IgD-negative memory B cell (primary cell): Measurements from ENCODE around the gene KCNQ2. TPM values are rescaled to one million over a fixed set of nuclear protein-coding genes. Genes with fewer than 3 reads are reported as not detected.
A peak's percentile ranks its signal among the peaks of the same experiment; 100 is the strongest.

Experiments
- H3K27ac Mint-ChIP-seq, 3 donors: one replicate each; pipeline ENCODE4 v1.8.0; 2020 to 2022; ENCODE audit warnings: mild to moderate bottlenecking in 3 of 3, mixed read lengths in 3 of 3, moderate library complexity in 1 of 3
- H3K27me3 Mint-ChIP-seq: one replicate; pipeline ENCODE4 v1.8.0; 2021; ENCODE audit warnings: mixed read lengths
- H3K36me3 Mint-ChIP-seq: one replicate; pipeline ENCODE4 v1.8.0; 2020; ENCODE audit warnings: mild to moderate bottlenecking, mixed read lengths
- H3K4me1 Mint-ChIP-seq, 3 donors: one replicate each; pipeline ENCODE4 v1.8.0; 2020 to 2022; ENCODE audit warnings: mixed read lengths in 3 of 3, mild to moderate bottlenecking in 1 of 3
- H3K4me3 Mint-ChIP-seq, 4 donors: one replicate each; pipeline ENCODE4 v1.8.0; 2020 to 2022; ENCODE audit warnings: mild to moderate bottlenecking in 4 of 4, mixed read lengths in 4 of 4, moderate library complexity in 3 of 4
- H3K9me3 Mint-ChIP-seq, 3 donors: one replicate each; pipeline ENCODE4 v1.8.0; 2020 to 2021; ENCODE audit warnings: mixed read lengths in 3 of 3, mild to moderate bottlenecking in 1 of 3
- polyA plus RNA-seq: library from polyadenylated mRNA; unstranded; fragments of 300-500 nt; fragmentation: Illumina TruSeq; gene quantifications from one replicate; pipeline ENCODE4 v1.2.3, GENCODE V29; 2021

Gene KCNQ2
- polyA plus RNA-seq, 1 donor from 2014 or later = 0.29 TPM

DNA sequence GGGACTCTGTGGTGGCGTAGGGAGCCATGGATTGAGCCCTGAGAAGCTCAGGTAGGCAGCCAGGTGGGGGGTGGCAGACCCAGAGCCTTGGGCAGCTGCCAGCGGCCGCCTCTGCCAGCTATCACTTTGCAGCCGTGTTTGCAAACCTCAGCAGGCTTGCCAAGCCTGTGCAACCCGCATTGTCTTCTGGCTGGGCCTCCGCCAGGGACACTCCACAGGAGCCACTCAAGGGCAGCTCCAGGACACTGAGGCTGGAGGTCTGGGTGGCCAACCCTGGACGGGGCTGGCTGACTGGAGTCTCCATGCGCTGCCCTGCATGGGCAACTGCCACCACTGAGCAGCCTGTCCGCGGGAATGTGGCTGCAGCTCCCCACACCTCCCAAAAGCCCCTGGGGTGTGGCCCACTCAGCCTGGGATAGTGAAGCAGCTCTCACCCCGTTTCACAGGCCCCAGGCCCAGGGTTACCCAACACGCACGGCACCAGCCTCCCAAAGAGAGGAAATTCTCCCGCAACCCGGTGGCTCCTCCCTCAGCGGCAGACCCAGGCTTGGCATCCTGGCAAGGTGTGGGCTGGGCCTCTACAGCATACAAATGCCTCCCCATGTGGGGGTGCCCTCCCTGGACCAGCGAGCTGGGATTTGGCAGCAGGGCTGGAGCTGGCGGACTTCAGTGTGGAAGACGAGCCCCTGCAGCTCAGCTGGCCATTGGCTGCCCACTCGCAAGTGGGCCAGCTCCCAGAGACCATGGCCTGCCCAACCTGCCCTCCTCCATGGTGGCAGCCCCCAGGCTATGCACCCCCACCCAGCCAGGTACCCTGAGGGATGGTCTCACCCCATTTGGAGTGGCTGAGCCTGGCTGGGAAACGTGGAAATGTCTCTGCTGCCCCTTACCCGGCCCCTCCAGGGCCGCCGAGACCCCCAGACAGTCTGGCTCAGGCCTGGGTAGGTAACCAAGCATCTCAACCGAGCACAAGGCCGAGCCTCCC, 114.2 kb downstream of the KCNQ2 start:
- Mint-ChIP-seq H3K36me3 (no peaks in the 10 kb centered on the region), H3K27me3 (peaks cover 12% of the 10 kb centered on the region), H3K4me1 (peaks cover 0 to 2% (median 0%) of the 10 kb centered on the region in 3 donors), H3K27ac (no peak overlapping the region), H3K9me3 (no peaks in the 10 kb centered on the region), H3K4me3 (no peak overlapping the region)

DNA sequence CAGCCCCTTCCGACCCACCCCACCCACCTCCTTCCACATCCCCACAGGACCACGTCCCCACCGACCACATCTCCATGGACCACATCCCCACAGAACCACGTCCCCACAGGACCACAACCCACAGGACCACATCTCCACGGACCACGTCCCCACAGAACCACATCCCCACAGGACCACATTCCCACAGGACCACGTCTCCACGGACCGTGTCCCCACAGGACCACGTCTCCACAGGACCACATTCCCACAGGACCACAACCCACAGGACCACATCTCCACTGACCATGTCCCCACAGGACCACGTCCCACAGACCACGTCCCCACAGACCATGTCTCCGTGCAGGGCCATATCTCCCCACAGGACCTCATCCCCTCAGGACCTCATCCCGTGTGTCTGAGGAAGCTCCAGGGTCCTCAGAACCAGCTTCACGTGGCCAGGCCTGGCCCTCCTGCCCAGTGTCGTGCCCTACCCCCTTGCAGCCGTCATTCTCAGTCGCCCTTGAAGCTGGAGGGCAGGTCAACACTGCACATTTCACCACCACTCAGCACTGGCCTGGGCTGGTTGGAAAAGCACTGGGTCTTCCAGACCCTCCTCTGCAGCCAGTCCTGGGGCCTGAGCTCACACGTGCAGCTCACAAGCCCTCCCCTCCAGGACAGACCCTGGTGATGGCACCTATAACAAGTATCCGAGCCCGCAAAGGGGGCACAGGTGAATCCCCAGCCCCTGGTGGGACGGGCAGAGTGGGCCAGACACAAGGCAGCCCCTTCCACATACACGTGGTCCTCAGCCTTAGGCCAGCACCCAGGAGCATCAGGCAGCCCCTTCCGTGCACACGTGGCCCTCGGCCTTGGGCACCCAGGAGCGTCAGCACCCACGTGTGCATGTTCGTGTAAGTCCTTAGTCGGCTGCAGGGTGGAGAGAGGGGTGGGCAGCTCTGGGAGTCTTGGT, 115.2 kb downstream of the KCNQ2 start:
- Mint-ChIP-seq H3K9me3 (no peaks in the 10 kb centered on the region), H3K36me3 (no peaks in the 10 kb centered on the region), H3K27me3 (peaks cover 6% of the 10 kb centered on the region)

DNA sequence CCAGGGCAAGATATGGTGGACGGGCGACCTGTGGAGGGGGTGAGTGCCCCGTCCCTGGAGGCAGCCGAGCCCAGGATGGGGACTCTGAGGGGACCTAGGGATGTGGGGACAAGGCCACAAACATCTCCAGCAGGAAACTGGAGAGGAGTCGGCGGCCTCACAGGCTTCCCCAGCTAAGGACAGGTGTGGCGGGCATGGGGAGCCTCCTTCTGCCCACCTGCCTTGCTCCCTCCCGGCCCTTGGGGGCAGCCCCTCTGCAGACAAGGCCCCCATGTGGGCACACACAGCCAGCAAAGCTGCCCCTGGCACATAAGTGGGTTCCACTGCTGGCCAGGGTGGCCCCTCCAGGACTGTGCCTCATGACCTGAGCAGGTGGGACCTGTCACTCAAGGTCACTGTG, 115.9 kb downstream of the KCNQ2 start:
- no peaks in the 10 kb centered on the region for H3K9me3 Mint-ChIP-seq
- no peaks in the 10 kb centered on the region for H3K36me3 Mint-ChIP-seq
- H3K27me3 Mint-ChIP-seq = peaks cover 6% of the 10 kb centered on the region
- no peak overlapping the region for H3K27ac Mint-ChIP-seq
- no peaks in the 10 kb centered on the region for H3K4me1 Mint-ChIP-seq
- no peak overlapping the region for H3K4me3 Mint-ChIP-seq

More for the DNA sequence above, 115.2 kb downstream of the KCNQ2 start:
- Mint-ChIP-seq H3K27ac (no peak overlapping the region), H3K4me1 (no peaks in the 10 kb centered on the region), H3K4me3 (no peak overlapping the region)

DNA sequence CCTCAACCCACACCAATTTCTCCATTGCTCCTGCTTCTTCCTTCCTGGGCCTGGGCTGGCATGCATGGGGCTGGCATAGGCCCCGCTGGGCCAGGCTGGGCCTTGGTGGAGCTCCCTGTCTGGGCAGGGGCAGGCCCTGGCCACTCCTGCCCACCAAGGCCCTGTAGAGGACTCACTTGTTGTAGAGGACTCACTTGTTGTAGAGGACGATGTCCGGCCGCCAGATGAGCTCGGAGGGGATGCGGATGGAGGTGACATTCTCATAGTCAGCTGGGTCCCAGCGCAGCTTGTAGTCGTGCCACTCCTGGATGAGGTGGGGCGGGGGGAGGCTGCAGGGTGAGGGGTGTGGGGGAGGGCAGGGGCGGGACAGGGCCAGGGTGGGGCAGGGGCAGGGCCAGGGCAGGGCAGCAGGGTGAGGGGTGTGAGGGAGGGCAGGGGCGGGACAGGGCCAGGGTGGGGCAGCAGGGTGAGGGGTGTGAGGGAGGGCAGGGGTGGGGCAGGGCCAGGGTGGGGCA, 116.6 kb downstream of the KCNQ2 start:
- no peak overlapping the region for H3K27ac Mint-ChIP-seq
- H3K4me1 Mint-ChIP-seq = no peaks in the 10 kb centered on the region
- no peak overlapping the region for H3K4me3 Mint-ChIP-seq
- H3K9me3 Mint-ChIP-seq = no peaks in the 10 kb centered on the region
- H3K27me3 Mint-ChIP-seq = peaks cover 6% of the 10 kb centered on the region
- no peaks in the 10 kb centered on the region for H3K36me3 Mint-ChIP-seq

DNA sequence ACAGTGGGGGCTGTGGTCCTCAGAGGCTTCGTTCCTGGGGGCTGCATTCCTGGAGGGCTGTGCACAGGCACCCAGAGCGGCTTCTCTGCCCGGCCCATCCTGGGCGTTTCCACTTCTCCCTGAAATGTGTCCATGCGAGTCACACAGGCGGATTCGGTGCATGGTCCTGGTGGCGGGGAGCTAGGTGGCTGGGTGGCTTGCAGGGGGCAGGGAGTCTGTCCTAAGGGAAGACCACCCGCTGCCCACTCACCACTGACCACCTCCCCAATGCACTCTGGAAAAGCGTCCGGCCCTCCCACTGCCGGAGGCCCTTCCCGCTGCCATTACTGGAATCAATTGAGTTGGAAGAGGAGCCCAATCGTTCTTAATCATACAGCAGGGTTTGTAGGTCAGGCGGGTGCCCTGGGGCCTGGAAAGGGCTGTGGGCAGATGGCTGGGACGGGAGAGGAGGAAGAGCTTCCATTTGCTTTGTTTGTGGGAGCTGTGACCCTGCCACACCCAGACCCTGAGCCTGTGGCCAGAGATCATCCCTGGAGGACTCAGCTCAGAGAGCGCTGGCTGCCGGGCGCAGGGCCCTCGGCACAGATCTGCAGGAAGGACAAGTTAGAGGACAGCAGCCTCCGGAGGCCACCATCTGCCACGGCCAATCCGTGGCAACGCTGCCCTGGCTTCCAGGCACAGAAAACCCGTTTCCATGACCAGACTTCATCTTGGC, 117.7 kb downstream of the KCNQ2 start:
- Mint-ChIP-seq H3K4me1 (no peaks in the 10 kb centered on the region), H3K4me3 (no peak overlapping the region), H3K9me3 (peaks cover 0 to 4% (median 0%) of the 10 kb centered on the region in 3 donors), H3K27me3 (peaks cover 3% of the 10 kb centered on the region), H3K27ac (no peak overlapping the region), H3K36me3 (no peaks in the 10 kb centered on the region)

DNA sequence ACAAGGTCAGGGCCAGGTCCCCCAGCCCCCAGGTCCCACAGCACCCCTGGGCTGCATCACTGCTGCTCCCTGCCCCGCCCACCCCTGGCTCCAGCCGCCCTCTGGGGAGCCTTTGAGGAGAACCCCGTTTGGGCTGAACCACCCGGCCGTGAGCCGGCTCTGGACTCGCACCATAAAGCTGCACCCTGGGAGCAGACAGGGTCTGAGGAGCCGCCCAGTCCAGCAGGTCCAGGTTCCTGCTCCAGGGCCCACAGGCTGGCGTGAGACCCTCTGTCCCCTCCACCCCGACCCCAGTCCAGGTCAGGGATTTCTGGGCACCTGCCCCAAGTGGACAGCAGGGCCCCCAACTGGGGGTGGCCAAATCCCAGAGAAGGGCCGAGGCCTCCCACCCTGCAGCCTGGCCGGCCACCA, 119.6 kb downstream of the KCNQ2 start:
- Mint-ChIP-seq H3K4me3 (no peak overlapping the region), H3K27me3 (no peaks in the 10 kb centered on the region), H3K27ac (no peak overlapping the region), H3K9me3 (peaks cover 0 to 4% (median 0%) of the 10 kb centered on the region in 3 donors), H3K4me1 (no peaks in the 10 kb centered on the region), H3K36me3 (no peaks in the 10 kb centered on the region)

DNA sequence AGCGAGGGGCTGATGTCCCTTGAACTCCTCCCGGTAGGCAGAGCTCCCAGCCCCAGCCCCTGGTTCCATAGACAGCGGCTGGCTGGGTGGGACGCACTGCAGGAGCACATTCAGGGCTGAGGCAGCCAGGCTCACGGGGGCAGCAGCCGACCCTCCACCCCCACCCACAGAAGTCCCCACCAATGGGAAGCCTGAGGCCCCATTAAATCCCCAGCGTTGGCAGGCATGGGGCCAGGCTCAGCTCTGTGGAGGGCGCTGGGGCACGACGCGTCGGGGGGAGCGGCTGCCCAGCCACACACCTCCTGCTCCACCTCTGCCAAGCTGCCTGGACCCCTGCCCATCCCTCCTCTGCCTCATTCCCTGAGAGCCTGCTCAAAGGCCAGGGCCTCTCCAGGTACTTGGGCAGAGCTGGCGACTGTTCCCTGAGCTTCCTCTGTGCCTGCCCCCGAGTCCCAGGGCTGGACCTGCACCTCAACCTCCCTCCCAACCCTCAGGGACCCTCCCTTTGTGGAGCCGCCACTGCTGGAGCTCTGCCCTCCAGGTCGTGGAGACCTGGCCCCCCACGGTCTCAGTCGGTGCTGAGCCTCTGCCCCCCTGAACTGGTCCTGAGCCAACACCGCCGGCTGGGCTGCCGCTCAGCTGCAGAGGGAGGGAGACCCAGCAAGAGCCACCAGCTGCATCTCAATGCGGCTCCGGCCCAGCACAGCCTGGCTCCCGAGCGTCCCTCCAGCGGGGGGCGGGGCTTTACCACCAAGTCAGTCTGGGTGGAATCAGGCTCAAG, 120.5 kb downstream of the KCNQ2 start:
- Mint-ChIP-seq H3K9me3 (peaks cover 0 to 4% (median 0%) of the 10 kb centered on the region in 3 donors), H3K4me3 (no peak overlapping the region), H3K27me3 (no peaks in the 10 kb centered on the region), H3K36me3 (no peaks in the 10 kb centered on the region), H3K27ac (no peak overlapping the region), H3K4me1 (no peaks in the 10 kb centered on the region)

DNA sequence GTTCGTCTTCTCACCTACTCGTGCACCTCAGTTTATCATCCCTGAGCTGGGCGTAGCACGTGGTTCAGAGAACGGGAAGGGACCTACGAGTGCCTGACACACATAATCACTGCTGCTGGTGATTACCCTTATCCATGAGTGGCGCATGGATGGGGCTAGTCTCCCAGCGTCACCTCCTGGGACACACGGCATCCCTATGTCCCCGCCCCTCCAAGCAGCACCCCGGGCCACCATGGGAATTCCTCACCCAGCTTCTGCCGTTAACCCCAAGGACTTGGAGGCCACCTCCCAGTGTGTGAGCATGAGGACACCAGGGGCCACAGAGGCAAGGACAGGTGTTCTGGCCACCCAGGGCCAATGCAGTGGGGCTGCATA, 121.1 kb downstream of the KCNQ2 start:
- peaks cover 0 to 4% (median 0%) of the 10 kb centered on the region in 3 donors for H3K9me3 Mint-ChIP-seq
- H3K4me1 Mint-ChIP-seq = no peaks in the 10 kb centered on the region
- H3K36me3 Mint-ChIP-seq = no peaks in the 10 kb centered on the region
- no peaks in the 10 kb centered on the region for H3K27me3 Mint-ChIP-seq
- H3K4me3 Mint-ChIP-seq = no peak overlapping the region
- H3K27ac Mint-ChIP-seq = no peak overlapping the region

DNA sequence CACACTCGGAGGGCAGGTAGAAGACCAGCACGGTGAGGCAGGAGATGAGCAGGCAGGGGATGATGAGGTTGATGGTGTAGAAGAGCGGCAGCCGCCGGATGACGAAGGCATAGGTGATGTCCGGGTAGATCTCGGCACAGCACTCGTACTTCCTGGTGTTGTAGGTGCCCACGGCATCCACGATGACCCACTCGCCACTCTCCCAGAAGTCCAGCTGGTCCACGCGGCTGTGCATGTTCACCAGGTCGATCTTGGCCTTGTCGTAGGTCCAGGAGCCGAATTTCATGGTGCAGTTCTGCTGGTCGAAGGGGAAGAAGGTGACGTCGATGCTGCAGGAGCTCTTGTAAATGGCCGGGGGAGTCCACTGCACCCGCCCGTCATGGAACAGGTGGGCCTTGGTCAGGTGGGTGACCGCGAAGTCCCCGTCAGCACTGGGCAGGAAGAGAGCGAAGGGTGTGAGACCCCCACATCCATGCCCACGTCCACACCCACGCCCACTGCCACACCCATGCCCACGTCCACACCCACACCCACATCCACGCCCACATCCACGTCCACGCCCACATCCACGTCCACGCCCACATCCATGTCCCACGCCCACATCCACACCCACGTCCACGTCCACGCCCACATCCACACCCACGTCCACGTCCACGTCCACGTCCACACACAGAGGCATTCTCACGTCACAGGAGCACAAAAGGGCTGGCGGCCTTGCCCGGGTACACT, 121.7 kb downstream of the KCNQ2 start:
- Mint-ChIP-seq H3K4me3 (no peak overlapping the region), H3K27ac (peak overlapping the region in 1 of 3 donors; percentile 83), H3K9me3 (peaks cover 0 to 4% (median 0%) of the 10 kb centered on the region in 3 donors), H3K4me1 (no peaks in the 10 kb centered on the region), H3K27me3 (no peaks in the 10 kb centered on the region), H3K36me3 (no peaks in the 10 kb centered on the region)

Other genes with a start within 250 kb of the KCNQ2 start
- gene BIRC7, start 236.8 kb downstream of the KCNQ2 start, polyA plus RNA-seq = not detected
- not detected for gene NKAIN4, start 218.2 kb downstream of the KCNQ2 start, polyA plus RNA-seq
- 12.2 TPM for gene ARFGAP1, start 199.8 kb downstream of the KCNQ2 start, polyA plus RNA-seq
- not detected for gene COL20A1, start 179.5 kb downstream of the KCNQ2 start, polyA plus RNA-seq
- not detected for gene CHRNA4, start 111.3 kb downstream of the KCNQ2 start, polyA plus RNA-seq
- gene EEF1A2, start 26.4 kb upstream of the KCNQ2 start, polyA plus RNA-seq = not detected
- 198 TPM for gene PPDPF, start 48.1 kb upstream of the KCNQ2 start, polyA plus RNA-seq
- gene PTK6, start 64.7 kb upstream of the KCNQ2 start, polyA plus RNA-seq = 1.3 TPM
- 0.43 TPM for gene SRMS, start 75.1 kb upstream of the KCNQ2 start, polyA plus RNA-seq
- gene FNDC11, start 81.5 kb upstream of the KCNQ2 start, polyA plus RNA-seq = 2.5 TPM
- 7.9 TPM for gene HELZ2, start 101.6 kb upstream of the KCNQ2 start, polyA plus RNA-seq
- gene GMEB2, start 154.4 kb upstream of the KCNQ2 start, polyA plus RNA-seq = 10.6 TPM
- gene STMN3, start 180.8 kb upstream of the KCNQ2 start, polyA plus RNA-seq = 2.7 TPM
- 2.6 TPM for gene RTEL1, start 185.7 kb upstream of the KCNQ2 start, polyA plus RNA-seq
- not detected for gene TNFRSF6B, start 224.0 kb upstream of the KCNQ2 start, polyA plus RNA-seq
- gene ARFRP1, start 235.3 kb upstream of the KCNQ2 start, polyA plus RNA-seq = 64.3 TPM
- gene ZGPAT, start 235.4 kb upstream of the KCNQ2 start, polyA plus RNA-seq = 59.4 TPM